ENCODE data around the gene PRKG1.

- TF ChIP-seq CTCF (IDR thresholded peaks at IDR 0.05; ENCODE audit: low read depth, low read length) (no peak), EZH2phosphoT487 (IDR thresholded peaks at IDR 0.05; ENCODE audit: low read depth) (no peak)
These were observed 1192.6 kb downstream of the PRKG1 start for GRCh38 chr10:52266858-52267257.

Measured in OCI-LY3 (cell line).